ENCODE measurements around the gene PCDHA8. TPM values are rescaled to one million over a fixed set of nuclear protein-coding genes. Genes with fewer than 3 reads are reported as not detected.

Gene PCDHA8
- total and polyA plus RNA-seq, 2 of the 8 experiments (the other 6 are each of a cell fraction or from before 2014, with no cell fraction given), result 0.14 to 0.52 TPM

- Histone ChIP-seq H3K79me2 (ENCODE audit: control insufficient read depth in 1 of 2, insufficient read depth in 2 of 2, low read length in 2 of 2) (no peaks in the 10 kb centered on the region), H3K4me2 (ENCODE audit: insufficient read depth in 1 of 2, low read depth in 2 of 2, low read length in 2 of 2) (no peak overlapping the region), H3K27me3 (replicated peaks in 1 of 4; ENCODE audit: control insufficient read depth in 3 of 4, extremely low read depth in 1 of 4, insufficient read depth in 3 of 4, low read length in 3 of 4) (no peaks in the 10 kb centered on the region), H3K56ac (replicated peaks; ENCODE audit: insufficient read length, low read depth, low read length) (no peak overlapping the region), H3K9ac (replicated peaks in 1 of 4; ENCODE audit: extremely low read depth in 1 of 4, low read depth in 3 of 4, low read length in 3 of 4) (no peak overlapping the region), H4K5ac (ENCODE audit: insufficient read length, low read depth, low read length) (no peak overlapping the region), H3K14ac (ENCODE audit: insufficient read length) (no peak overlapping the region), H2BK5ac (ENCODE audit: low read depth, low read length) (no peak overlapping the region), H3K4me1 (replicated peaks in 1 of 4; ENCODE audit: control insufficient read depth in 3 of 4, insufficient read depth in 4 of 4, low read length in 3 of 4) (no peaks in the 10 kb centered on the region), H3K27ac (ENCODE audit: low read depth, low read length) (no peak overlapping the region), H2BK20ac (ENCODE audit: low read length) (no peak overlapping the region), H3K4me3 (ENCODE audit: extremely low read depth in 1 of 4, insufficient read depth in 2 of 4, low read depth in 3 of 4, low read length in 4 of 4) (no peak overlapping the region), H2AFZ (ENCODE audit: low read length) (no peak overlapping the region), H3K23ac (ENCODE audit: insufficient read length) (no peak overlapping the region), H4K20me1 (replicated peaks in 1 of 2; ENCODE audit: control insufficient read depth in 1 of 2, insufficient read depth in 2 of 2, low read length in 2 of 2) (no peaks in the 10 kb centered on the region), H3K4ac (replicated peaks; ENCODE audit: insufficient read length, low read depth, low read length) (no peak overlapping the region), H3K9me3 (ENCODE audit: insufficient read depth in 2 of 2, low read depth in 1 of 2, low read length in 1 of 2) (no peaks in the 10 kb centered on the region; a peak in 1 of 4 replicates), H3K79me1 (ENCODE audit: low read depth, low read length) (no peaks in the 10 kb centered on the region), H2BK12ac (ENCODE audit: low read depth, low read length) (no peak overlapping the region), H2AK5ac (ENCODE audit: low read depth, low read length) (no peak overlapping the region), H2BK15ac (ENCODE audit: low read length) (no peak overlapping the region), H2BK120ac (replicated peaks; ENCODE audit: low read depth, low read length) (no peak overlapping the region), H3K23me2 (ENCODE audit: low read depth, low read length) (no peaks in the 10 kb centered on the region), H3K36me3 (ENCODE audit: control insufficient read depth in 2 of 4, insufficient read depth in 4 of 4, low read length in 3 of 4) (peaks cover 0 to 3% (median 0%) of the 10 kb centered on the region in 4 experiments; a peak in 1 of 8 replicates), H4K91ac (replicated peaks; ENCODE audit: insufficient read length, low read length) (no peak overlapping the region), H3K18ac (ENCODE audit: extremely low read depth, low read length) (no peak overlapping the region), H4K8ac (ENCODE audit: extremely low read depth, insufficient read depth, low read length) (no peak overlapping the region)
- no peak for DNase-seq (ENCODE audit: low read depth in 1 of 2, low spot score in 2 of 2)
- no peak for FAIRE-seq
- ChIA-PET POLR2A (ENCODE audit: partially characterized antibody) (interaction anchor here (1.8 kb wide), 1 partner anchor 26 kb away, joined by 10 read pairs; the partner anchor contains the start of gene PCDHA11), CTCF (ENCODE audit: partially characterized antibody) (interaction anchor here (0.6 to 4.5 kb wide), 10 partner anchors 15 to 207 kb away, joined by 3 to 122 read pairs (median 12); partner anchors contain the start of genes PCDHA11, PCDHA4, PCDHA6 and PCDHB1)
- 94% methylated on average over 7 of the region's 87 CpGs; no CpG with 5 or more reads in 1 of the 2 experiments for WGBS, 2 experiments (ENCODE audit: extremely low coverage in 1 of 2, insufficient coverage in 1 of 2, insufficient read length in 1 of 2, insufficient replicate concordance in 2 of 2, low coverage in 1 of 2, low lambda C conversion rate in 2 of 2, missing lambda C conversion rate in 1 of 2)
- TF ChIP-seq KDM5A (IDR thresholded peaks at IDR 0.05; ENCODE audit: low read length), result no peak
- no peak for TF ChIP-seq CBX8 (IDR thresholded peaks at IDR 0.05; ENCODE audit: borderline replicate concordance, low read depth, low read length)
- no peak for TF ChIP-seq SUZ12 (IDR thresholded peaks at IDR 0.05; ENCODE audit: low read length)
- TF ChIP-seq BACH1 (IDR thresholded peaks at IDR 0.05; ENCODE audit: low read length), result no peak
- TF ChIP-seq CREB1 (IDR thresholded peaks at IDR 0.05), result no peak
- TF ChIP-seq YY1 (IDR thresholded peaks at IDR 0.05; ENCODE audit: low read depth, low read length), result no peak
- no peak for TF ChIP-seq EZH2 (IDR thresholded peaks at IDR 0.05; ENCODE audit: low read depth, low read length, severe bottlenecking)
Measured at GRCh38 chr5:140842798-140843733, 2.1 kb downstream of the PCDHA8 start.
